ENCODE measurements around the gene NXPH4. TPM values are rescaled to one million over a fixed set of nuclear protein-coding genes. Genes with fewer than 3 reads are reported as not detected.

The NXPH4 gene
- polyA plus RNA-seq, 1 donor from 2014 or later = 0.53 TPM

DNA sequence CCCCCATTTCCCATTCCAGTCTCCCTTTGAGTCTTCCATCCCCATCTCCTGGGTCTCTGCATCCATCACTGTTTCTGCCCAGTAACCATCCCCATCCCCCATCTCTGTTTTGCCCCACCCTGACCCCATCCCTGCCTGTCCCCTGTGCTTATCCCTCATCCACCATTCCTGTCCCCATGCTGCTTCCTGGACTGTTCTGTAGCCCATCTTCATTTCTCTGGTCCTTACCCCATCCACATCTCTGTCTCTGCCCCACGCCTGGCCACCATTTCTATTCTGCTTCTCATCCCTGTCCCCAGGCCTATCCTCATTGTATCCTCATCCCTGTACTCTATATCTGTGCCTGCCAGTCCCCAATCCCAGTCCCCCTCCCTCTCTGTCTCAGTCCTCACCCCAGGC is 4.2 kb downstream of the NXPH4 start:
- Histone ChIP-seq H3K9ac (ENCODE audit: low read length) (no peak overlapping the region), H3K4me3 (ENCODE audit: low read length) (peak overlapping the region; percentile 51), H3F3A (ENCODE audit: insufficient read depth, low read length, poor library complexity, severe bottlenecking) (no peaks in the 10 kb centered on the region), H3K4me2 (ENCODE audit: low read length) (no peak overlapping the region), H4K20me1 (ENCODE audit: insufficient read depth) (no peaks in the 10 kb centered on the region), H2AFZ (ENCODE audit: low read depth, low read length) (no peak overlapping the region), H3K9me3 (ENCODE audit: low read length) (no peaks in the 10 kb centered on the region), H3K9me2 (ENCODE audit: insufficient read depth, low read length) (no peaks in the 10 kb centered on the region), H3K79me2 (replicated peaks; ENCODE audit: insufficient read depth, low read length) (no peaks in the 10 kb centered on the region), H3K36me3 (ENCODE audit: insufficient read depth, low read length) (no peaks in the 10 kb centered on the region), H3K27ac (ENCODE audit: low read length) (no peak overlapping the region), H3K27me3 (ENCODE audit: insufficient read depth, low read depth, low read length) (peaks cover 98% of the 10 kb centered on the region)
- TF ChIP-seq, protein P1, sequence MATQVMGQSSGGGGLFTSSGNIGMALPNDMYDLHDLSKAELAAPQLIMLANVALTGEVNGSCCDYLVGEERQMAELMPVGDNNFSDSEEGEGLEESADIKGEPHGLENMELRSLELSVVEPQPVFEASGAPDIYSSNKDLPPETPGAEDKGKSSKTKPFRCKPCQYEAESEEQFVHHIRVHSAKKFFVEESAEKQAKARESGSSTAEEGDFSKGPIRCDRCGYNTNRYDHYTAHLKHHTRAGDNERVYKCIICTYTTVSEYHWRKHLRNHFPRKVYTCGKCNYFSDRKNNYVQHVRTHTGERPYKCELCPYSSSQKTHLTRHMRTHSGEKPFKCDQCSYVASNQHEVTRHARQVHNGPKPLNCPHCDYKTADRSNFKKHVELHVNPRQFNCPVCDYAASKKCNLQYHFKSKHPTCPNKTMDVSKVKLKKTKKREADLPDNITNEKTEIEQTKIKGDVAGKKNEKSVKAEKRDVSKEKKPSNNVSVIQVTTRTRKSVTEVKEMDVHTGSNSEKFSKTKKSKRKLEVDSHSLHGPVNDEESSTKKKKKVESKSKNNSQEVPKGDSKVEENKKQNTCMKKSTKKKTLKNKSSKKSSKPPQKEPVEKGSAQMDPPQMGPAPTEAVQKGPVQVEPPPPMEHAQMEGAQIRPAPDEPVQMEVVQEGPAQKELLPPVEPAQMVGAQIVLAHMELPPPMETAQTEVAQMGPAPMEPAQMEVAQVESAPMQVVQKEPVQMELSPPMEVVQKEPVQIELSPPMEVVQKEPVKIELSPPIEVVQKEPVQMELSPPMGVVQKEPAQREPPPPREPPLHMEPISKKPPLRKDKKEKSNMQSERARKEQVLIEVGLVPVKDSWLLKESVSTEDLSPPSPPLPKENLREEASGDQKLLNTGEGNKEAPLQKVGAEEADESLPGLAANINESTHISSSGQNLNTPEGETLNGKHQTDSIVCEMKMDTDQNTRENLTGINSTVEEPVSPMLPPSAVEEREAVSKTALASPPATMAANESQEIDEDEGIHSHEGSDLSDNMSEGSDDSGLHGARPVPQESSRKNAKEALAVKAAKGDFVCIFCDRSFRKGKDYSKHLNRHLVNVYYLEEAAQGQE (IDR thresholded peaks at IDR 0.05; ENCODE audit: borderline replicate concordance) = no peak
- TF ChIP-seq POLR2AphosphoS5 (IDR thresholded peaks at IDR 0.05) (no peak), RAD21 (conservative IDR thresholded peaks at IDR 0.05) (no peak), CTCF (IDR thresholded peaks at IDR 0.05; ENCODE audit: poor library complexity, severe bottlenecking) (no peak), TAF1 (IDR thresholded peaks at IDR 0.05; ENCODE audit: low read depth) (no peak), EZH2 (IDR thresholded peaks at IDR 0.05; ENCODE audit: borderline replicate concordance, insufficient read depth, low read length, poor library complexity, severe bottlenecking) (no peak), EP300 (conservative IDR thresholded peaks at IDR 0.05; ENCODE audit: poor library complexity, severe bottlenecking) (no peak), MXI1 (conservative IDR thresholded peaks at IDR 0.05; ENCODE audit: poor library complexity, severe bottlenecking) (no peak), SMC3 (conservative IDR thresholded peaks at IDR 0.05; ENCODE audit: poor library complexity) (no peak)

DNA sequence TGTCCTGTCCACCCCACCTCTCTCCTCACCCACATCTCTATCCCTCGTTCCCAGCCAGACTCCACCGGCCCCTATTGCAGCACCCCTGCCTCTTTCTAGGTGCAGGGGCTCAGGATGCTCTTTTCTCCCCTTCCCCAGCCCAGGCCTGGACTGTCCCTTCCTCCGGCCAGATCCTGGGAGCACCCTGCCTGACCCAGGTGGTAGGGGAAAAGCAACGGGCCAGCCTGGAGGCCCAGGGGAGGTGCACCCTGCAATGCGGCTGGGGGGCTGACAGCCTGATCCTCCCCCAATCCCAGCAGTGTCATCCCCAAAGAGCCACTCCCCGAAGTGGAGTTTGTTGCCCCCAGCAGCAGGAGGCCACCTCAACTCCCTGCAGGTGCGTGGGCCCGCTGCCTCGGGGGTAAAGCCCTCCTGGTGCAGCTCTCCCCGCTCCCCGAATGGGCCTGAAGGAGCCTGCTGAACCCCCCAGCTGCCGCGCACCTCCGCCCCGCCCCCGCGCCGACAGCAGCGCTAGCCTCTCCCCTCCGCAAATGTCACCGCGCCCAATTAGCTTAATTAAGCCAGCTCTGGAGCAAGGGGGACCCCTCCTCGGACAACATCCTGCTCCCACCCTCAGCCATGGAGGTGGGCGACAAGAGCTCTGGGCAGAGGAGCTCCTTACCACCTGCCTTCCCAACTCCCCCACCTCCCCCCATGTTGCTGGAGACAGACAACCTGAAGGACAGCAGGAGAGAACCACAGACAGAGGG is 4.7 kb downstream of the NXPH4 start:
- H2AFZ ChIP-seq (ENCODE audit: low read depth, low read length) = no peak overlapping the region
- H3K27me3 ChIP-seq (ENCODE audit: insufficient read depth, low read depth, low read length) = peaks cover 98% of the 10 kb centered on the region
- no peak overlapping the region for H3K27ac ChIP-seq (ENCODE audit: low read length)
- no peaks in the 10 kb centered on the region for H3K9me2 ChIP-seq (ENCODE audit: insufficient read depth, low read length)
- no peaks in the 10 kb centered on the region for H3K36me3 ChIP-seq (ENCODE audit: insufficient read depth, low read length)
- no peaks in the 10 kb centered on the region for H3K9me3 ChIP-seq (ENCODE audit: low read length)
- TF ChIP-seq RAD21 (conservative IDR thresholded peaks at IDR 0.05) (no peak), SMC3 (conservative IDR thresholded peaks at IDR 0.05; ENCODE audit: poor library complexity) (no peak)
- TF ChIP-seq, protein P1 (IDR thresholded peaks at IDR 0.05; ENCODE audit: borderline replicate concordance) = no peak
- no peak overlapping the region for H3K4me2 ChIP-seq (ENCODE audit: low read length)
- no peaks in the 10 kb centered on the region for H3F3A ChIP-seq (ENCODE audit: insufficient read depth, low read length, poor library complexity, severe bottlenecking)
- no peak overlapping the region for H3K9ac ChIP-seq (ENCODE audit: low read length)
- H3K79me2 ChIP-seq (replicated peaks; ENCODE audit: insufficient read depth, low read length) = no peaks in the 10 kb centered on the region
- no peak overlapping the region for H3K4me3 ChIP-seq (ENCODE audit: low read length)
- no peaks in the 10 kb centered on the region for H4K20me1 ChIP-seq (ENCODE audit: insufficient read depth)

Data from neural cell (in vitro differentiated cells).